Measurements from ENCODE around the gene FAM120AOS.

DNA sequence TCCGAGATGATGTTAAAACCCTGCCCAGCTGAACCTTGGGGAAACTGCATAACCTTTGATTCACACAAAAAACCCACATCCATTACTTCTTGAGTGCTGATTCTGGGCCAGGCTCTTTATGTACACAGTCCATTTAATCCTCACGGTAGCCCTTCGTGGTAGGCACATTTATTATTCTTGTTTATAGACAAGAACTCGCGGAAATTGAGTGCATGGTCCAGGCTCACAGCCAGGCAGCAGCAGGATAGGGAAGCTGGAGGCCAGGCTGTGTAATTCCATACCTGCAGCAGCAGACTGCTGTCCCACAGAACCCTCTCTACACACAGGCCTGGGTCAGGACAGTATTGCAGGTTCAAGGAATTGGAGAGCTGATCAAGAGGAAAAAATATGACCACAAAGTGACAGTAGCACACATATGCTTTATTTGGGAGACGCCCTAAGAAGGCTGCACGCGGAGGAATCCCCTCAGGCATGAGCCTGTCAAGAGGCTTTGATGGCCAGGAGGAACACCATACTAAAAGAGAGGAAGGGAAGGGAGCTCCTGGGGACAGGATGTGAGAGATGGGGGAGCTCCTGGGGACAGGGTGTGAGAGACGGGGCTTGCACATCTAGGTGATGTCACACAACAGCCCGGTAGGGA, 30.3 kb downstream of the FAM120AOS start:
- TF ChIP-seq, protein P1, sequence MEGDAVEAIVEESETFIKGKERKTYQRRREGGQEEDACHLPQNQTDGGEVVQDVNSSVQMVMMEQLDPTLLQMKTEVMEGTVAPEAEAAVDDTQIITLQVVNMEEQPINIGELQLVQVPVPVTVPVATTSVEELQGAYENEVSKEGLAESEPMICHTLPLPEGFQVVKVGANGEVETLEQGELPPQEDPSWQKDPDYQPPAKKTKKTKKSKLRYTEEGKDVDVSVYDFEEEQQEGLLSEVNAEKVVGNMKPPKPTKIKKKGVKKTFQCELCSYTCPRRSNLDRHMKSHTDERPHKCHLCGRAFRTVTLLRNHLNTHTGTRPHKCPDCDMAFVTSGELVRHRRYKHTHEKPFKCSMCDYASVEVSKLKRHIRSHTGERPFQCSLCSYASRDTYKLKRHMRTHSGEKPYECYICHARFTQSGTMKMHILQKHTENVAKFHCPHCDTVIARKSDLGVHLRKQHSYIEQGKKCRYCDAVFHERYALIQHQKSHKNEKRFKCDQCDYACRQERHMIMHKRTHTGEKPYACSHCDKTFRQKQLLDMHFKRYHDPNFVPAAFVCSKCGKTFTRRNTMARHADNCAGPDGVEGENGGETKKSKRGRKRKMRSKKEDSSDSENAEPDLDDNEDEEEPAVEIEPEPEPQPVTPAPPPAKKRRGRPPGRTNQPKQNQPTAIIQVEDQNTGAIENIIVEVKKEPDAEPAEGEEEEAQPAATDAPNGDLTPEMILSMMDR (conservative IDR thresholded peaks at IDR 0.05; ENCODE audit: low read length), result no peak
- no peak for TF ChIP-seq EZH2phosphoT487 (IDR thresholded peaks at IDR 0.05; ENCODE audit: borderline replicate concordance, low read depth, low read length)
